22Rv1 (cell line): ENCODE results near the gene MPP3.

Experiments
- CTCF ChIP-seq: fragments of 450-650 bp; IDR thresholded peaks from 2 replicates; pipeline ENCODE4 v1.5.1; 2017; ENCODE audit warnings: mild to moderate bottlenecking
- ZFX ChIP-seq: fragments of 450-650 bp; IDR thresholded peaks from 2 replicates; pipeline ENCODE4 v1.6.1; 2017; ENCODE audit warnings: antibody characterized with exemption, borderline replicate concordance

GRCh38 chr17:43760254-43760852 is 72.6 kb downstream of the MPP3 start:
- TF ChIP-seq CTCF (peak; percentile 99), ZFX (no peak)
